G401 (cell line): ENCODE results near the gene LAMTOR3. TPM values are rescaled to one million over a fixed set of nuclear protein-coding genes. Genes with fewer than 3 reads are reported as not detected.

ENCODE experiments used
- DNase-seq: peaks from one replicate; pipeline ENCODE4 v3.0.0-alpha.2; 2015; ENCODE audit warnings: low spot score
- in situ Hi-C: cut with HindIII; loops from 2 replicates; pipeline ENCODE4 v1.10.0; 2016; ENCODE audit warnings: low sequenced_read_pairs, mixed read lengths
- total RNA-seq: library from RNA; depleted of rRNA; stranded (reverse); fragments of >200 nt; shearing (Covaris generic); gene quantifications from 2 replicates; pipeline ENCODE4 v1.2.3, GENCODE V29; 2014; rRNA removed

LAMTOR3 gene, protein sequence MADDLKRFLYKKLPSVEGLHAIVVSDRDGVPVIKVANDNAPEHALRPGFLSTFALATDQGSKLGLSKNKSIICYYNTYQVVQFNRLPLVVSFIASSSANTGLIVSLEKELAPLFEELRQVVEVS
- 53.4 and 56.5 TPM in 2 replicates for total RNA-seq

DNA sequence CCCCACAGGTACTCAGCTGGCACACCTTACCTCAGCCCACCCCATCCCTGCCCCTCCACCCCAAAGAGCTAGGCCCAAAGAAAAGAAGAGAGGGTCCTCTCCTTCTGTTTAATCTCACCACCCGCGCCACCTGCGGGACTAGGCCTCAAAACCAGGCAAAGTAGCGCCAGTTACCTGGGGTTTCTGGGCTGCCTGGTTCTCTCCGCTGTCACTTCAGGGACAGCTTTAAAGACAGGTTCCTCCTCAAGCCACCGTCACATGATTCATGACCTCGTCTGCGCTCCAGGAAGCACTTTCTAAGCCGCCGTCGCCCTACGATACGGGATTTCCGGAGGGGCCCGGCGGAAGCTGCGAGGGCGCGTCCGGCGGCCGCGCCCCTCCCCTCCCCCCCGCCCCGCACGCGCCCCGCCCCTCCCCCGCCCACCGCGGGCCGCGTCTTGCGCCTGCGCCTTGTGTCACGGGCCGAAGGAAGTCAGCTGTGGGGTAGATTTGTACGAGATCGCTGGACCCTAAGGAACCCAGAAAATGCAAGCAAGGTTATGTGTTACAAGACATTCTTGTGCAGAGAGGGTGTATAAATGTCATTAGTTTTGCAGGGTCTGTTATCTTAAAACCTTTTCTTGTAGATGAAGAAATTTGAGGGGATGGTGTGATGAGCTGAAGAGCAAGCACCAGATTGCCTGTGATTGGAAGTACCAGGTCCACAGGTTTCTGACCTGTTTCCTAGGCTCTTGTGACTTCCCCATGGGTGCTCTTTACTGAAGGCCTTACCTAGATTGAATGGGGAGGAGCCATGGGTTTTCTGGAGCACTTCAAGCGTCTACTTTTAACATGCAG, at the start of gene LAMTOR3:
Gene LAMTOR3, minus strand, starts transcription at position 267 of the 837 bp plus-strand sequence. CDS start 464 bp downstream, outside the sequence.
- in situ Hi-C loops: no loop called here
- peak; percentile 94 for DNase-seq

DNA sequence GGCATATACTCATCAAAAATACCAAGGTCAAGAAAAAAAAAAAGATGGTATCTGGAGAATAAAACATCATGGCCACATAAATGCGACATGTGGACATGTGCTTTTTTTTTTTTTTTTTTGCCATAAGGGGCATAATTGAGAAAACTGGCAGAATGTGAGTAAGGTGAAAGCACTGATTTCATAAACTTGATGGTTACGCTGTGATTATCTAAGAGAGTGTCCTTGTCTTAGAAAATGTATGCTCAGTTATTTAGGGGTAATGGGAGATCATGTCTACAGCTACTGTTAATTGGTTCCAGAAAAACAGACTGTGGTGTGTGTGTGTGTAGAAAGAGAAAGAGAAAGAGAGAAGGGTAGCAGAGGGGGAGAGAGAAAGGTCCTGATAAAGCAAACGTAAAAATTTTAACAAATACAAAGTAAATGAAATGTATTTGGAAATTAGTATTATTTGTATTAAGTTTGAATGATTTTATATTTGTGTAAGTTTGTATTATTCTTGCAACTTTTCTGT, 44.1 kb upstream of the LAMTOR3 start:
- in situ Hi-C loops: no loop called here
- DNase-seq: no peak

DNA sequence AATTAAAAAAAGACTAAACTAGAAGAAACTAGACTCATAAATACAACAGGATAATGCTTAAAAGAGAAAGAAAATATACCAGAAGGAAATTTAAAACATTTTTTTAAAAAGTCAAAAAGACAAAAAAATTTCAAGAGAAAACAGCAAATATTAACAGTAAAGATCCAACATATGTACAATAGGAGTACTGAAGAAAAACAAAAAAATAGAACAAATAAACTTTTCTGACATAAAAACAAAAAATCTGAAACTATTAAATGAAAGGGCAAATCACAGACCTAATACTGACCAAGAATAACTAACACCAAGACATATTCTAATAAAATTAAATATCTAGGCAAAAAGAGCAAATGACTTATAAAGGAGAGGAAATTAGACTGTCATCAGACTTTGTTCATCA, 40.7 kb upstream of the LAMTOR3 start:
- DNase-seq: no peak
- in situ Hi-C loops: no loop called here

DNA sequence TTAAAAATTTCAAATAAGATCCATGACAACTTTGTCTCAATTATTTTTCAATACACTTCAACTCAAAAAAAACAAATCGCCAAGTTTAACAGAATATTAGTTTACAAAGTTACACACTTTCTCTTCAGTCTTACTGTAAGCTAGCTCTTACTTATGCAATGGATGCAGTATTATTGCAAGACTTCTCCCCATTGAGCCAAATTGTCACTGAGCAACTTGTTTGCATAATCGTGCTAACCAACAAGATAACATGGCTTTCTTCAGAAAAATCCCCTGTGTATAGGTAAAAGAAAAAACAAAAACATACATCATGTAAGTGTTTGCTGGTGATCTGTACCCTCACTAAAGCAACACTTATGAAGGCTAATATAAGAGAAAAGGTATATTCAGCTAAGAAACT, 33.3 kb upstream of the LAMTOR3 start:
- DNase-seq: no peak
- in situ Hi-C loops: no loop called here

DNA sequence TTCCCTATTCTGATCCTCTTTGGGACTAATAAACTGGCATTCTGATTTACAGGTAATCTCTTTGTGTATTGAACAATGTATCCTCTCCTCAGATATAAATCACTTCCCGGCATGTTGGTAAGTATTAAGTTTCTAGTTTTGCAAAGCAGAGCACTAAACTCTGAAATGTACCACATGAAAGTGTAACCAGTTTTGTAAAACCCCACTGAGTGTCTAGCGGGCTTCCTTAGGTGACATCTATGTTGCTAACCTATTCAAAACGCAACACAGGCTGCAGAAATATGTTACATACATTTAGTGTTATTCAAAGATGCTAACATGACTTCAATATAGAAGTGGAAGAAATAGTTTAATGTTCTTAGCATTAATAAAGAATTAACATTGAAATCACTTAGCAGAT, 26.9 kb upstream of the LAMTOR3 start:
- in situ Hi-C loops: no loop called here
- no peak for DNase-seq

DNA sequence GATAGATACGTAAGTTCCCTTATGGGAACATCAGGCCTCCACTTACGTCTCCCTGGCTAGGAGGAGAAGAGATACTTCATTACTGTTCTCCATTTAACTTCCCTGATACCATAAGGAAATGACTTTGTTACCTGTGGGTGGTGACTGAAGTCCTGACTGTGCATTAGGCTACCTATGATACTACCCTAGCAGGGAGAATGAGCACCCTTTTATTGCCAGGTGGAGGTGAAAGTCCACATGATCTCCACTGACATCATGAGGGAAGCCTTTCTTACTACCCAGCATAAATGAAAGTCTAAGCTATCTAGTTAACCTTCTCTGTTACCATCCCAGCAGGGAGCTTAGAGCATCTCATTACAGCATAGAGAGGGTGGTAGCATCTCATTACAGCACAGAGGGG, 24.4 kb upstream of the LAMTOR3 start:
- in situ Hi-C loops: no loop called here
- no peak for DNase-seq

DNA sequence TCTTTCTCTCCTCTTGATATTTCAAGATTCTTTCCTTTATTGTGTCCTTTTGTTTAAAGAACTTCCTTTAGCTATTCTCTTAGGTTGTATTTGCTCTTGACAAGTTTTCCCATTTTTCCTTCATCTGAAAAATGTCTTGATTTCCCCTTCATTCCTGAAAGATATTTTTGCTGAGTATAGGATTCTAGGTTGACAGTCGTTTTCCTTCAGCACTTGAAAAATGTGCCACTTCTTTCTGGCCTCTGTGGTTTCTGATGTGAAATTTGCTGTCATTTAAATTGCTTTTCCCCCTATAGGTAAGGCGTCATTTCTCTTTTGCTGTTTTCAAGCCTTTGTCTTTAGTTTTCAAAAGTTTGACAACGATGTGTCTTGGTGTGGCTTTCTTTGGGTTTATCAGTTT, 23.3 kb upstream of the LAMTOR3 start:
- DNase-seq: no peak
- in situ Hi-C loops: no loop called here

DNA sequence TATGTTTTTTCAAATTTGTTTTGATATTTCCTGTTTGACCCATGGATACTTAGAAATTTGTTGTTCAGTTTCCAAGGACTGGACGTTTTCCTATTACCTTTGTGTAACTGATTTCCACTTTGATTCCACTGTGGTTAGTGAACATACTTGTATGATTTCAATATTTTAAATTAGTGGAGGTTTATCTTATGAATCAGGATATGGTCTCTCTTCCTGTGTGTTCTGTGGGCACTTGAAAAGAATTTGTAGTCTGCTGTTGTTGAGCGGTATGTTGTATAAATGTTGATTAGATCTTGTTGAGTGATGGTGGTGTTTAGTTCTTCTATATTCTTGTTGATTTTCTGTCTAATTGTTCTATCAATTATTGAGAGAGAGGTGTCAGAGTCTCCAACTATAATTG, 21.2 kb upstream of the LAMTOR3 start:
- DNase-seq: no peak
- in situ Hi-C loops: no loop called here

DNA sequence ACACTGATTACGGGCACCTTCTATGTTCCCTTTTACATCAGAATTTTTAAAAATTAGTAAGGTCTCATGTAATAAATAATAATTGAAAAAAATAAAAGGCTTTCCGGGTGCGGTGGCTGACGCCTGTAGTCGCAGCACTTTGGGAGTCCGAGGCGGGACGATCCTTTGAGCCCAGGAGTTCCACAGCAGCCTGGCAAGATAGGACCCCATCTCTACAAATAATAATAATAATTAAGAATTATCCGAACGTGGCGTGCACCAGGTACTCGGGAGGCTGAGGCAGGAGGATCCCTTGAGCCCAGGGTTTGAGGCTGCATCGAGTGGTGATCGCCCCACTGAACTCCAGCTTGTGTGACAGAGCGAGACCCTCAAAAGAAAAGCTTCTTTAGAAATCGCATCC, 771 bp upstream of the LAMTOR3 start:
- in situ Hi-C loops: no loop called here
- no peak for DNase-seq

DNA sequence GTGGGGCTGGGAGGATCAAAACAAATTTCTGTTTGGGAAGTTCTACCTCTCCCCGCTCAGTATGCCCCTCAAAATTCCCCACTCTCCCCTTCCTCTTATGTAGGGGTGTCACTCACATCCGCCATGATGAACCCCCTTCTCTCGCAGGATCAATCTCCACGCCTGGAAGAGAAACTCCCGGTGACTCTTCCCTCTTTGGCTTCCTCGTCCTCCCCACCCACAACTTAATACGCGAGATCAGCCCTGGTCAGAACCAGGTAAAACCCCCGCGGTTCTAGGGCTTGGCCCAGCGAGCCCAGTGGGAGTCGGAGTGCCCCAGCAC, 427 bp downstream of the LAMTOR3 start:
- in situ Hi-C loops: no loop called here
- DNase-seq: no peak

DNA sequence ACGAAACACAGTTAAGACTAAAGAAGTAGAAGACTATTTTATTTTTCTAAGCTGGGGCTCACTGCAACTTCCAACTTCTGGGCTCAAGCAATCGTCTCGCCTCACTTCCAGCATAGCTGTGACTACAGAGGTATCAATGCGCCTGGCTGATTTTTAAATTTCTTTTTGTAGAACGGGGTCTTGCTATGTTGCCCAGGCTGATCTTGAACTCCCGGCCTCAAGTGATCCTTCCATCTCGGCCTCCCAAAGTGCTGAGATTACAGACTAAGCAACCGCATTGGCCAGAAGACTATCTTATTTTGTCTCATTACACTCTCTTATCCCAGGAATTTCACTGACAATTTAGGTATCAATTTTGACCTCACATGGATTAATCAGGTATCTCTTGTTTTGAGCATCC, 1.2 kb downstream of the LAMTOR3 start:
- in situ Hi-C loops: no loop called here
- DNase-seq: no peak

DNA sequence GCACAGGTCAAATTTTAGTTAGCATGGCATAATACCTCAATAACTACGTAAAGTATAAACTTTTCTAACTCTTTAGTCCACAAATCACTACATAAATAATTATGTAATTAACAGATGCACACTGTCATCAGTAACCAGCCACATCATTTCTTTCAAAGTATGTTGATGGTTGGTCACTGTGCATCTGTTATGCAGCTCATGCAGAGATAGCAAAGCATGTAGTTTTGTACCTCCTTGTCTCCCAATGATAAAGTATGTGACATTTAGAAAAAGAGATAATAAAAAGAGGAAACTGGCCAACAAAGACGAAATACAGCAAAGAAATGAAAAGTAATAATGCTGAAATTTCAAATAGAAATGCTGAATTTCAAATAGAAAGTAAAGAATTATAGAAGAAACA, 2.9 kb downstream of the LAMTOR3 start:
- in situ Hi-C loops: no loop called here
- no peak for DNase-seq

DNA sequence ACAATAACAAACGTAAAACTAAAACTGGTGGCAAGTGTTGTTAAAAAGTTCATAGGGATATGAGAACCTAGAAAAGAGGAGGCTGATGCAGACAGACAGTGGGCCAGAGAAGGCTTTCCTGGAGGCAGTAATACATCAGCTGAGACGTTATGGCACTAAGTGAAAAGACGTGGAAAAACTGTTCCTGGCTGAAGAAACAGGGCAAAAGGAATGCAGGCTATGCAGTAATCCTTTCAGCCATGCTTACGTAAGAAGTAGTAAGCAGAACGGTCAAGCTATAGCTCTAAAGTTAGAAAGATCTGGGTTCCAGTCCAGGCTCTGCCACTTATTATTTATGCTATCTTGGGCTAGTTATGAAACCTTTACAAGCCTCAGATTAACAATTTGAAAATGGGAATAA, 6.4 kb downstream of the LAMTOR3 start:
- in situ Hi-C loops: no loop called here

DNA sequence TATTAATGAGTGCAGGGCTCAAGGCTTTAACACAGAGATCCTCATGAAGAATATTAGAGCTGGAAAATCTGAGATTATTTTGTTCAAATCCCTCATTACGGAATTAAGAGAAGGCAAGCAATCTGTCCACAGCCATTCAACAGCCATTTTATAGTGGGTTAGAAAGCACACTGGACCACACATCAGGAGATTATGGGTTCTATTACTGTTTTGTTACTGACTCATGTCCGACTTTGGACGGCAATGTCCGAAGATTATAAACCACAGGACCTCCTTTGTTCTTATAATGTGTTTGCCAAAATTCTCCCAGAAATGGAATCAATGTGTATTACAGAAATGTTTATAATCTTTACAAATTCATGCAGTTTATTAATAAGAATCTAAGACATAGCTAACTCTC, 8.1 kb downstream of the LAMTOR3 start:
- in situ Hi-C loops: no loop called here
- DNase-seq: no peak

More for the DNA sequence above, 6.4 kb downstream of the LAMTOR3 start:
- peak; percentile 12 for DNase-seq

DNA sequence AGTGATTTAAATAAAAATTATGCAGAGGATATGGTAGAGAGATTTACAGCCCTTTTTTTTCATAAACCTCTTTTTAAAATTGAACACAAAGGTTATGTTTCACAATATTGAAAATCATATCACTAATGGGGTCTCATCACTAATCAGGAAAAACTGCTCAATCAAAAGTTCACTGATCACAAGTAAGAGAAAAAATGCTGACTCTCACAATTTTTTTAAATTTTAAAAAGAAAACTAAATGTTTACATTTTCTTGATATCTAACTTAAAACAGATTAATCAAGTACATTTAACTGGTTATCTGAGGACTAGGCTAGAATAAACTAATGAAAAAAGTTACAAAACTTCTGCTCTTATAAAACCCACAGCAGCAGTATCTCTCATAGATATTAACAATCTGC, 8.5 kb downstream of the LAMTOR3 start:
- DNase-seq: no peak
- in situ Hi-C loops: no loop called here

DNA sequence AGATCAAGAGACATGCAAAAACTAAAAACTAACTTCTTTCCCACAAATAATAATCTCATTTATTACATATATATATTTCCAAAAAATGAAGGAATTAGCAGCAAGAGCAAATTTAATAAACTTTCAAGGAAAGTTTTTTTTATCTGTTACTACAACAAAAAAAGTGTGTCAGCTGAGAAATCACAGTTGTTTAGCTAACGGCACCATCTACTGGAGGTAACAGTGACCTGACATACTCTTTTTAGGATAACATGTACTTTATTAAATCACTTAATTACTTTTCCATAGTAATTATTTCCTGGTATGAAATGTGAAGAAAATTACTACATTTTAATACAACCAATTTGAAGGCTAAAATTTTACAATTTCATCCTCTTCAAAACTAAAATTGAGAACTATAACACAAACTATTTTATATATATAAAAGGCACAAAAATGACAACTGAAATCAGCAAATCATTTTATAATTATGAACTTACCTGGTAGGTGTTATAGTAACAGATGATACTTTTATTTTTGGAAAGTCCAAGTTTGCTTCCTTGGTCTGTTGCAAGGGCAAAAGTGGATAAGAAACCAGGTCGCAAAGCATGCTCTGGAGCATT, 9.1 kb downstream of the LAMTOR3 start:
- DNase-seq: peak; percentile 12
- in situ Hi-C loops: no loop called here

DNA sequence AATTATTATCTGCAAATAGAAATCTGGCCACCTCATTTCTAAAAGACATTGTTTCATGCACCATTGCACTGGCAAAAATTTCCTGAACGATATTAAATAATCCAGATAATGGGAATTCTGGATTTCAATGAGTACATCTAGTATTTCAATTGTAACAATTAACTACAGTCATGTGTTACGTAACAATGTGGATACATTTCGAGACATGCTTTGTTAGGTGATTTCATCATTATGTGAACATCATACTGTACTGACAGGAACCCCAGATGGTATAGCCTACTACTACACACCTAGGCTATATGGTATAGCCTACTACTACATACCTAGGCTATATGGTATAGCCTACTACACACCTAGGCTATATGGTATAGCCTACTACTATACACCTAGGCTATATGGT, 14.8 kb downstream of the LAMTOR3 start:
- DNase-seq: no peak
- in situ Hi-C loops: no loop called here

DNA sequence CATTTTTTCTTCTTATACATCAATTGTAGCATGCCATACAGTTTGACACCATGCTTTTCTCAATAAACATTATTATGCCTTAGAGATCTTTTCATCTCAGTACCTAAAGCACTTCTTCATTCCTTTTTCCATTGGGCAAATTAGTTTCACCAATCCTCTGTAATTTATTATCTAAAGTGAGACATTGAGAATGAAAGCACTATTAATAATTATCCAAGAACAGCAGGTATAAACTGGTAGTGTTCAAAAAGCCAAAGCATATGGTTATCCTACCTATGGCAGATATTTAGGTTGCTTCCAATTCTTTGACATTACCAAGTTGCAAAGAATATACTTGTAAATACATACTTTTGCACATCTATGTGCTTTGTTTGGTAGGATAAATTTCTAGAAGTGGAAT, 15.6 kb downstream of the LAMTOR3 start:
- DNase-seq: no peak
- in situ Hi-C loops: no loop called here

DNA sequence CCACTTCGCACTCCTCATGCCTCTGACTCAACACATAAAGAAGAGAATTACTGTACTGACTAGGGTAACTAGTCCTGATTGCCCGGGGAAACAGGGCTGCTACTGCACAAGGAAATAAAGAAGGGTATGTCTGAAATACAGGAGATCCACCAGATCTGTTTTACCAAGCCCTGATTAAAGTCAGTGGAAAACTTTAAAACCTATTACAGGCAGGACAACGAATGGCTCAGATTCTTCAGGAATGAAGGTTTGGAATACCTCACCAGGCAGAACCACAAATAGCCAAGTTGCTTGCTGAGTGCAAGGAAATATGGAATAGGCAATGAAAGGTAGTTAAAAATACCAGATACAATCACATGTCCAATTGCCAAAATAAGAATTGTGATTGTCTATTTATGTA, 17.3 kb downstream of the LAMTOR3 start:
- no peak for DNase-seq
- in situ Hi-C loops: no loop called here

DNA sequence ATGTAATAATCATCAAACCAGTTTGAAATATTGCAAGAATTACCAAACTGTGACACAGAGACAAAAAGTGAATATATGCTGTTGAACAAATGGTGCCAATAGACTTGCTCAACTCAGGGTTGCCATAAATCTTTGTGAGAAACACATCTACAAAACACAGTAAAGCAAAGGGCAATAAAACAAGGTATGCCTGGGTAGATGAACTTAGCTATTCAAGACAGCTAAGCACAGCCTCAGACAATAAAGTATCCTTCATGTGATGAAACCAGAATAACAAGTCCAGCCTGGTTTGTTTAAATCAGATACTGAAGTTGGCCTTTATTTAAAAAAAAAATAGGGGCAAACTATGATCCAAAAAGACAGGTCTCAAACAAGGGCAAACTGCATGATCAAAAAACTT, 19.2 kb downstream of the LAMTOR3 start:
- in situ Hi-C loops: no loop called here
- no peak for DNase-seq

DNA sequence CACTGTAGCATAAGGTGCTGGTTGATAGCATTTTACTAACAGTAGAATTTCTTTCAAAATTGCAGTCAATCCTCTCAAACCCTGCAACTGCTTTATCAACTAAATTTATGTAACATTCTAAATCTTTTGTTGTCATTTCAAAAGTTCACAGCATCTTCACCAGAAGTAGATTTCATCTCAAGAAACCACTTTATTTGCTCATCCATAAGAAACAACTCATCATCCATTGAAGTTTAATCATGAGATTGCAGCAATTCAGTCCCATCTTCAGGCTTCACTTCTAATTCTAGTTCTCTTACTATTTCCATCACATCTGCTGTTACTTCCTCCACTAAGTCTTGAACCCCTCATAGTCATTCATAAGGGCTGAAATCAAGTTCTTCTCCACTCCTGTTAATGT, 21.7 kb downstream of the LAMTOR3 start:
- DNase-seq: no peak
- in situ Hi-C loops: no loop called here
